GM18951 (cell line): ENCODE measurements around the gene STX1B.
"Not testable (repeated sequence)": the region's sequence is repeated elsewhere in the genome, so short reads cannot be mapped to it uniquely, and the experiment has no call there.

Experiments used
- POLR2A ChIP-seq: IDR thresholded peaks from 4 replicates; pipeline ENCODE4 v1.6.1; 2011; ENCODE audit warnings: mild to moderate bottlenecking; ENCODE audit not compliant: insufficient read length, insufficient read depth; ENCODE audit errors: extremely low read depth
- in situ Hi-C: fragments of 300-500 bp; cut with MboI; formaldehyde crosslinking; loops from one replicate; pipeline ENCODE4 v1.12.0; 2022; ENCODE audit warnings: low sequenced_read_pairs, mixed read lengths, inconsistent platforms; ENCODE audit not compliant: unreplicated experiment

The STX1B gene

DNA sequence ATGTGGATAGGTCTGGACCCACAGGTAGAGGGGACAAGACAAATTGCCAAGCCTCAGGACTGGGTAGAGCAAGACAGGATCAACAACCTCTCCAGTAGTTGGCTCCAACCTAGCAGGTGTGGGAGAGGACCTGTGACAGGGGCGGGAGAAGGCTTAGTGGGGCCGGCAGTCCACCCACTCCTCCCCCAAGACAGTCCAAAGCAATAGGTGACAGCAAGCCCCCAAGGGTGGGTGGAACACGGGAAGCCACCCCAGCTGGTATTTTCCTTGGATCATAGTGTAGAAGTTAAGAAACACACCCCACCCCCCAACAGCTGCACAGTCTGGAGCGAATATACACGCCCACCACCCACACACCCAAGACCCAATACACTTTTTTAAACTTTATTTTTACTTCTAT, 18.8 kb upstream of the STX1B start:
- TF ChIP-seq POLR2A, result no peak
- in situ Hi-C loops, result no loop called here

DNA sequence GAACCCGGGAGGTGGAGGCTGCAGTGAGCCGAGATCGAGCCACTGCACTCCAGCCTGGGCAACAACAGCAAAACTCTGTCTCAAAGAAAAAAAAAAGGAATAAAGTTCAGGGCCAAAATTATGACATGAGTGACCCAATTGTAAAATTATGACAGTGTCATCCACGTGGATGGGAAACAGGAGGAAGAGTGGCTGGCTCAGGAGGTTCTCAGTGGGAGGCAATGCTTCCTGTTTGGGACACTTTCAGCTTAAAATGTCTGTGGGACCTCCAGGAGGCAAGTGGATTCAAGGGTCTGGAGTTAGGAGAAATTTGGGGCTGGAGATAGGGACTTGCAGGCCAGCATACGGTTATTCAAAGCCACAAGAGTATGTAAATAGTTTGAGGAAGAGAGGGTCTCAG, 14.9 kb upstream of the STX1B start:
- in situ Hi-C loops, result no loop called here
- TF ChIP-seq POLR2A, result no peak

DNA sequence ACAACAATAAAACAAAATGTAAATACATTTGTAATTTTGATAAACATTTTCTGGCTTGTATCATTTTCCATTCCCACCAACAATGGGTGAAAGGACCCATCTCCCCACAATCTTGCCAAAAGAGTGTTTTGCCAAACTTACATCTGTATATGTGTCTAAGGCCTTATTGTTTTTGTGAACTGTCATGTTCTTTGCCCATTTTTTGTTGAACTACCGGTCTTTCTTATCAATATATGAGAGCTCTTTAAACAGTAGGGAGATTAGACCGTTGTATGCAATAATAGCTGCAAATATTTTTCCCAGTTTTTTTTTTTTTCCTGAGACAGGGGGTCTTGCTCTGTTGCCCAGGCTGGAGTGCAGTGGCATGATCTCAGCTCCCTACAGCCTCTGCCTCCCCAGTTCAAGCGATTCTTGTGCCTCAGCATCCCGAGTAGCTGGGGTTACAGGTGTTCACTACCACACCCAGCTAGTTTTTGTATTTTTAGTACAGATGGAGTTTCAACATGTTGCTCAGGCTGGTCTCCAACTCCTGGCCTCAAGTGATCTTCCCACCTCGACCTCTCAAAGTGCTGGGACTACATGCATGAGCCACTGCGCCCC, 13.3 kb upstream of the STX1B start:
- in situ Hi-C loops, result no loop called here
- no peak for TF ChIP-seq POLR2A

DNA sequence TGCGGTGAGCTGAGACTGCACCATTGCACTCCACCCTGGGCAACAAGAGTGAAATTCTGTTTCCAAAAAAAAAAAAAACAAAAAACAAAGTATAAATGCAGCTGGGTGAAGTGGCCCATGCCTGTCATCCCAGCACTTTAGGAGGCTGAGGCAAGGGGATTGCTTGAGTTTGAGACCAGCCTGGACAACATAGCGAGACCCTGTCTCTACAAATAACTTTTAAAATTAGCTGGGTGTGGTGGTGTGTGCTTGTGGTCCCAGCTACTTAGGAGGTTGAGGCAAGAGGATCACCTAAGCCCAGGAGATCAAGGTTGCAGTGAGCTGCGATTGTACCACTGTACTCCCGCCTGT, 12.8 kb upstream of the STX1B start:
- no peak for TF ChIP-seq POLR2A
- in situ Hi-C loops, result no loop called here

DNA sequence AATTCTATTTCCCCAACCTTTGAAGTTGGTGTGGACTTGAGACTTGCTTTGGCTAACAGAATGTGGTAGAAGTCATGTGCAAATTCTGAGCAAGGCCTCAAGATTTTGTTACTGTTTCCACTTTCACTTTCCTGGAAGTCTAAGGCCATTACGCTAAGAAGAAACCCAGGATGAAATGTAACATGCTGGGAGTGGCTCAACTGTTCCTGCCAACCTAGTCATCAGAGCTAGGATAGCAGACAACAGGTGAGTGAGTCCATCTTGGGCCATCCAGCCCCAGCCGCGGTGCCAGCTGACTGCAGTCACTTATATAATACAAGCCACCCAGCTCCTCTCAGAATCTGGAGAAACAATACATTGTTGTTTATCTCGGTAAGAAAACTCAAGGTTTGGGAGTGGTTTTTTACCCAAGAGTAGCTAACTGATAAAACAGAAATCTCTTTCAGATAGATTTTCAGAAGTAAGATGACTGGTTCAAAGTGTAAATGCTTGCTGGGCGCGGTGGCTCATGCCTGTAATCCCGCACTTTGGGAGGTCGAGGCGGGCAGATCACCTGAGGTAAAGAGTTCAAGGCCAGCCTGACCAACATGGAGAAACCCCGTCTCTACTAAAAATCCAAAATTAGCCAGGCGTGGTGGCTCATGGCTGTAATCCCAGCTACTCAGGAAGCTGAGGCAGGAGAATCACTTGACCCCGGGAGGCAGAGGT, 12.3 kb upstream of the STX1B start:
- in situ Hi-C loops, result no loop called here
- no peak for TF ChIP-seq POLR2A

DNA sequence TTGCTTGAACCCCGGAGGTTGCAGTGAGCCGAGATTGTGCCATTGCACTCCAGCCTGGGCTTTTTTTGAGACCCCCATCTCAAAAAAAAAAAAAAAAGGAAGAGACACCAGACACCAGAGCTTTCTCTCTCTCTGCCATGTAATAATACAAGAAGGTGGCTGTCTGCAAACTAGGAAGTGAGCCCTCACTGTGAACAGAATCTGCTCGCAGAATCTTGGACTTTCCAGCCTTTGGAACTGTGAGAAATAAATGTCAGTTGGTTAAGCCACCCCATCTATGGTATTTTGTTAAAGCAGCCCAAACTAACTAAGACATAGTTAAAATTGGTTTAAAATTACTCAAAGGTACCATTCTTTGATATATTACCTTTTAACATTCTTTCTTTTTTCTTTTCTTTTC, 10.1 kb upstream of the STX1B start:
- TF ChIP-seq POLR2A, result no peak
- in situ Hi-C loops, result no loop called here

DNA sequence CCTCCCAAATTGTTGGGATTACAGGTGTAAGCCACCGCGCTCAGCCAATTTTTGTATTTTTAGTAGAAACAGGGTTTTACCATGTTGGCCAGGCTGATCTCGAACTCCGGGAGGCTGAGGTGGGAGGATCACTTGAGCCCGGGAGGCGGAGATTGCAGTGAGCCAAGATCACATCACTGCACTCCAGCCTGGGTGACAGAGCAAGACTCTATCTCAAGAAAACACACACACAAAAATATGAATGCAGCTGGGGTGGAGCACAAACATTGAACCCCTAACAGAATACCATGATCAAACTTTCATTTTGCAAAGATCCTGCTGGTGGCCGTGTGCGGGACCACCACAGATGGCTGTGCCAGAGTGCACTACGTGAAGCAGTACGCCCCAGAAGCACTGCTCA, 7.3 kb upstream of the STX1B start:
- in situ Hi-C loops, result not testable (repeated sequence)

DNA sequence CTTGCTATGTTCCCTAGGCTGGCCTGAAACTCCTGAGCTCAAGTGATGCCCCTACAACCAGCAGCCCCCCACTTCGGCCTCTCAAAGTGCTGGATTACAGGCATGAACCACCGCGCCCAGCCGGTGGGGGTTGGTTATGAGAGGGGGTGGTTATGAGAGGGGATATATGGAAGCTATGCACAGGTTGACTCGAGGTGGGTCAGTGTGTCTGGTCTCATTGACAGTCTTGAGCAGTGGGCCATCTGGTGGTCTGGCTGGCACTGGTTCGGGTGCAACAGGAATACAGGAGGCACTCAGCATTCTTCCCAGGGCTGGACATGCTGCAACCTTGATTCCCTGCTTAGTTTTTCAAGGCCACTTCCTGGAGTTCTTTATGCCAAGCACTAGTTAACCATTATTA, 5.6 kb upstream of the STX1B start:
- in situ Hi-C loops, result no loop called here

DNA sequence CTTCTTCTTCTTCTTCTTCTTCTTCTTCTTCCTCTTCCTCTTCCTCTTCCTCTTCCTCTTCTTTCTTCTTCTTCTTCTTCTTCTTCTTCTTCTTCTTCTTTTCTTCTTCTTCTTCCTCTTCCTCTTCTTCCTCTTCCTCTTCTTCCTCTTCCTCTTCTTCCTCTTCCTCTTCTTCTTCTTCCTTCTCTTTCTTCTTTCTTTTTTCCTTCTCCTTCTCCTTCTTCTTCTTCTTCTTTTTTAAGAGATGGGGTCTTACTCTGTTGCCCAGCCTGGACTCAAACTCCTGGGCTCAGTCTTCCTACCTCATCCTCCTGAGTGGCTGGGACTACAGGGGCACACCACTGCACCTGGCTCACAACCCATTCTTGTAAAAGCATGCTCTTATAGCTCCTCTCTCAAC, 2.9 kb upstream of the STX1B start:
- in situ Hi-C loops, result not testable (repeated sequence)

More for the DNA sequence above, 5.6 kb upstream of the STX1B start:
- TF ChIP-seq POLR2A, result no peak

DNA sequence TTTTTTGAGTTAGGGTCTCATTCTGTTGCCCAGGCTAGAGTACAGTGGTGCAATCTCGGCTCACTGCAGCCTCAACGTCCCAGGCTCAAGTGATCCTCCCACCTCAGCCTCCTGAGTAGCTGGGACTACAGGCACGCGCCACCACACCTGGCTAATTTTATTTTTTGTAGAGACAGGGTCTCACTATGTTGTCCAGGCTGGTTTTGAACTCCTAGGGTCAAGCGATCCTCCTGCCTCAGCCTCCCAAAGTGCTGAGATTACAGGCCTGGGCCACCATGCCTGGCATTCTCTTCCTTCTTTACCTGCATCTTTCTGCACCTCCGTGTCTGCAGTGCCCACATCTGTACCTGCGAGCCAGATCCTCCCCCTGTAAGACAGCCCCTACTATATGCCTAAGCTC, 1.4 kb upstream of the STX1B start:
- in situ Hi-C loops, result not testable (repeated sequence)

DNA sequence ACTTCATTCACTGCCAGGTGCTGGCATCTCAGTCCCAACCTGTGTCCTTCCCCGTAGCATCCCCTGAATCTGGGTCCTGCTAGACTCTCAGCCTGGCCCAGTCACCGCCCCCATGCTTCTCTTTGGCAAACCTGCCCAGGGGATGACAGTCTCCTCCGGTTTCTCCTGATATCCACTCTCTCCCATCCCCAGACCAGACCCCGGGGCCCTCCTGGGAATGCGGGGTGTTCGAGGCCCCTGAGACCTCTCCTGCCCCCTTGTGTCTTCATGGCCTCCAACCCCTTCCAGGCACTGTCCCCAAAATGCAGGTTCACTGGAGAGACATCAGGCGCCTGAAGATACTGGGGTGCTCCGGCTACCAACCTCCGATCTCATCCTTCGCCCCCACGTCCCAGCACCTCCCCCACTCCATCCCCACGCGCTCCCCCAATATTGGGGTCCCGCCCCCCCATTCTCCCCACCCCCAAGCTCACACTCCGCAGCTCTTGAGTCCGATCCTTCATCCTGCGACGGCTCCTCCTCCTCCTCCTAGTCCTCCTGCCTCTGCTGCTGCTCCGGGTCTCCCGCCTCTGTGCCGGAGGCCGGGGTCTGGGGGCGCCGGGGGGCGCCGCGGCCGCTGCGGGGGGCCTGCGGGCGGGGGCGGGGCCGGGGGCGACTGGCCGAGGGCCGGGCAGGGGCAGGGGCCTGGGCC, 399 bp downstream of the STX1B start:
- TF ChIP-seq POLR2A, result no peak
- in situ Hi-C loops, result no loop called here

DNA sequence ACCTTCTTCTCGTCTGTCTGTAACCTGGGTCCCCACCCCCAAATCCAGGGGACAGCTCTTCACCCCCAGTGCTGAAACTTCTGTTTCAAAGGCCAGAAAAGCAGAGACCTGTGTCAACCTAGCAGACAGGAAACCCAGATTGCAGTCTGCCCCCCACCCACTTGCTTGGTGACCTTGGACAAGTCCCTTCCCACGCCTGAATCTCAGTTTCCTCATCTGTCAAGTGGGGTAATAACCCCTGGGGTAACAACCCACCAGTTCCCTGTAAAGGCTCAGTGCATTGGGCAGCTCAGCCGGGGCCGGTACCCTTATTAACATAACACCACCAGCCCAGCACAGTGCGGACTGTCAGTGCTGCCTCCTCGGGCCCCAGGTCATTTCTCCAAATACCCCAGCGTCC, 1.3 kb downstream of the STX1B start:
- in situ Hi-C loops, result no loop called here
- no peak for TF ChIP-seq POLR2A

DNA sequence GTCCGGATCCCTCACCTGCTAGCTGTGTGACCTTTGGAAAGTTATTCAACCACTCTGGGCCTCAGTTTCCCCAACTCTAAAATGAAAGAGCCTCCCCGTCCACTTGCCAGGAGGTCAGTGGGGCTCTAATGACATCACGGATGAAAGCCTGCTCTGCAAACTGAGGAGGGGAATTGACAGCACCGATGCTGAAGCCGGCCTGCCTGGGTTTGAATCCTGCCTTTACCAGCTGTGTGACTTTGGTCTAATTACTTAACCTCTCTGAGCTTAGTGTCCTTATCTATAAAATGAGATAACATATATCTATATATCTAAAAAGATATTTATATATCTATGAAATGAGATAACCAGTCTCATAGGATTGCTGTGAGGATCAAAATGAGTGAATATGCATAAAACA, 1.9 kb downstream of the STX1B start:
- in situ Hi-C loops, result no loop called here
- TF ChIP-seq POLR2A, result no peak

DNA sequence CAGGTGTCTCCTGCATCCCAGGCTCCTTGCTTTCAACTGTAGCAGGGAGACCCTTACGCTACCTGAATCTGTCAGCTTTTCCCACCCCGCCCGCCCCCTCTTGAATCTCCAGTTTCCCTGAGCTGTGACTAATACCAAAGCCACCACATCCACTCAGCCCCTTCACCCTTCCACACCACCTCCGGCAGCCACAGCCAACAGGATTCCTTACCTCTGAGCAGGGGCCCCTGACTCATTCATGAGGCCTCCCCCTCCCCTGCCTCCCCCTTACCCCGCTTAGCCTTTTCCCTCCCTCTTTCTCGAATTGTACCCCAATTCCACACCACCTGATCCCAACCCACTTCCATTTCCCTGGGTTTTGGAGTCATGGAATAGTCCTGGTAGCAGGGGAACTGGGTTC, 2.3 kb downstream of the STX1B start:
- in situ Hi-C loops, result no loop called here
- no peak for TF ChIP-seq POLR2A
